A549 (cell line): ENCODE measurements around the gene NUP214. TPM values are rescaled to one million over a fixed set of nuclear protein-coding genes. Genes with fewer than 3 reads are reported as not detected.

Experiments
- ATAC-seq, 2 experiments: fragments of 200-7000 bp in 1 of 2; fragments of >200 bp in 1 of 2; cut with Nextera tagmentation in 1 of 2; cut with Tn5 transposase in 1 of 2; 3 replicates each; pipeline versions ENCODE4 v1.8.0 to v1.9.1; 2018 to 2020; ENCODE audit warnings: mild to moderate bottlenecking in 1 of 2, moderate library complexity in 1 of 2
- CTCF ChIA-PET: fragments of 300-600 bp; sonication (Branson Sonifier 250); formaldehyde crosslinking; extraction: SDS; loops from one replicate; lab custom pipeline; 2021; ENCODE audit warnings: antibody characterized with exemption, inconsistent platforms; lab: Yijun Ruan, JAX
- POLR2A ChIA-PET: fragments of 350-600 bp; formaldehyde crosslinking; extraction: SDS; loops from one replicate; lab custom pipeline; 2021; ENCODE audit warnings: antibody characterized with exemption, inconsistent platforms; lab: Yijun Ruan, JAX
- DNase-seq, 2 experiments: peaks; one replicate each; pipeline versions ENCODE4 v3.0.0 to v3.0.0-alpha.2; 2011 to 2016; ENCODE audit warnings: low read depth in 1 of 2, low spot score in 1 of 2
- FAIRE-seq: peaks from 2 replicates; lab custom pipeline; 2011; peaks lifted over from hg19 to GRCh38; lab: Jason Lieb, UNC
- H3K27ac ChIP-seq, 2 experiments: fragments of >200 bp; sonication (Bioruptor Twin); formaldehyde crosslinking; 3 replicates each; pipeline ENCODE4 v1.5.1; 2016 to 2017
- H3K4me1 ChIP-seq: fragments of >200 bp; sonication (Bioruptor Twin); formaldehyde crosslinking; 3 replicates; pipeline ENCODE4 v1.6.1; 2016
- H3K4me2 ChIP-seq: fragments of >200 bp; sonication (Bioruptor Twin); formaldehyde crosslinking; 3 replicates; pipeline ENCODE4 v1.6.1; 2016
- H3K4me3 ChIP-seq: fragments of >200 bp; sonication (Bioruptor Twin); formaldehyde crosslinking; 3 replicates; pipeline ENCODE4 v1.5.1; 2016
- H3K9me3 ChIP-seq: fragments of >200 bp; sonication (Bioruptor Twin); formaldehyde crosslinking; 3 replicates; pipeline ENCODE4 v1.6.1; 2016
- ATOH8 ChIP-seq: fragments of 250-450 bp; sonication (Bioruptor Pico); IDR thresholded peaks from 2 replicates; pipeline ENCODE4 v1.5.0; 2020; ENCODE audit warnings: low read depth, mild to moderate bottlenecking, moderate library complexity
- BCL3 ChIP-seq: fragments of >200 bp; sonication (Bioruptor Twin); formaldehyde crosslinking; IDR thresholded peaks from 3 replicates; pipeline ENCODE4 v1.6.1; 2016
- CBX2 ChIP-seq: fragments of 200-600 bp; sonication (generic); IDR thresholded peaks from 2 replicates; pipeline ENCODE4 v1.6.1; 2016; ENCODE audit warnings: low read depth, mild to moderate bottlenecking, borderline replicate concordance
- CEBPB ChIP-seq, 2 experiments: fragments of >200 bp in 1 of 2; sonication (Bioruptor Twin) in 1 of 2; formaldehyde crosslinking in 1 of 2; IDR thresholded peaks; 2 replicates each; pipeline ENCODE4 v1.6.1; 2012 to 2016
- CHD4 ChIP-seq: fragments of 200-600 bp; sonication (generic); IDR thresholded peaks from 2 replicates; pipeline ENCODE4 v1.6.1; 2016; ENCODE audit warnings: antibody characterized with exemption, mild to moderate bottlenecking, borderline replicate concordance
- EHF ChIP-seq: fragments of 250-450 bp; sonication (Bioruptor Pico); IDR thresholded peaks from 2 replicates; pipeline ENCODE4 v1.5.0; 2020; ENCODE audit warnings: mild to moderate bottlenecking
- EHMT2 ChIP-seq: fragments of 200-600 bp; sonication (generic); IDR thresholded peaks from 2 replicates; pipeline ENCODE4 v1.6.1; 2016; ENCODE audit warnings: antibody characterized with exemption, low read depth, mild to moderate bottlenecking, moderate library complexity
- ELK1 ChIP-seq: fragments of 150-350 bp; IDR thresholded peaks from 2 replicates; pipeline ENCODE4 v1.6.1; 2014; ENCODE audit warnings: low read depth, mild to moderate bottlenecking, low read length
- GATA3 ChIP-seq: IDR thresholded peaks from 2 replicates; pipeline ENCODE4 v1.6.1; 2012; ENCODE audit warnings: borderline replicate concordance
- HOXA7 ChIP-seq: fragments of 250-450 bp; sonication (Bioruptor Pico); IDR thresholded peaks from 2 replicates; pipeline ENCODE4 v1.5.0; 2020; ENCODE audit warnings: mild to moderate bottlenecking, moderate library complexity
- HOXB13 ChIP-seq: fragments of 250-450 bp; sonication (Bioruptor Pico); IDR thresholded peaks from 2 replicates; pipeline ENCODE4 v1.5.0; 2020; ENCODE audit warnings: low read depth, mild to moderate bottlenecking, moderate library complexity
- HOXB5 ChIP-seq: fragments of 250-450 bp; sonication (Bioruptor Pico); IDR thresholded peaks from 2 replicates; pipeline ENCODE4 v1.5.0; 2020; ENCODE audit warnings: mild to moderate bottlenecking, moderate library complexity
- KDM5A ChIP-seq: fragments of 200-600 bp; sonication (generic); IDR thresholded peaks from 2 replicates; pipeline ENCODE4 v1.6.1; 2016; ENCODE audit warnings: antibody characterized with exemption, mild to moderate bottlenecking
- MAX ChIP-seq: IDR thresholded peaks from 2 replicates; pipeline ENCODE4 v1.6.1; 2012
- NPAS2 ChIP-seq: fragments of 250-450 bp; sonication (Bioruptor Pico); IDR thresholded peaks from 2 replicates; pipeline ENCODE4 v1.8.0; 2022; ENCODE audit warnings: mild to moderate bottlenecking, moderate library complexity, borderline replicate concordance
- POLR2A ChIP-seq: IDR thresholded peaks from 2 replicates; pipeline ENCODE4 v1.6.1; 2012; ENCODE audit warnings: mild to moderate bottlenecking, low read length
- REST ChIP-seq: fragments of 200-600 bp; sonication (generic); IDR thresholded peaks from 2 replicates; pipeline ENCODE4 v1.6.1; 2016; ENCODE audit warnings: antibody characterized with exemption, mild to moderate bottlenecking, moderate library complexity
- SREBF2 ChIP-seq: fragments of 450-650 bp; IDR thresholded peaks from 2 replicates; pipeline ENCODE4 v1.6.1; 2014; ENCODE audit warnings: mild to moderate bottlenecking, moderate library complexity
- USF2 ChIP-seq: fragments of 450-650 bp; IDR thresholded peaks from 2 replicates; pipeline ENCODE4 v1.6.1; 2014; ENCODE audit warnings: antibody characterized with exemption
- ZFP36 ChIP-seq: fragments of 450-650 bp; IDR thresholded peaks from 2 replicates; pipeline ENCODE4 v1.6.1; 2014; ENCODE audit warnings: borderline replicate concordance; ENCODE audit not compliant: partially characterized antibody
- WGBS: methylation state at CpG from one replicate; pipeline ENCODE4 v1.1.6; 2017; ENCODE audit errors: missing lambda C conversion rate; 5-methylcytosine and 5-hydroxymethylcytosine counted together
- polyA plus RNA-seq, 4 experiments: library from polyadenylated mRNA; depleted of rRNA in 3 of 4; stranded (reverse); fragments of >200 nt; fragmentation: RNase III in 1 of 4; extraction: RNeasy Plus Mini Kit Qiagen cat#74134 plus additional on column Dnase treatment in 1 of 4; gene quantifications; 2 replicates in 3 of 4; 3 replicates in 1 of 4; pipeline ENCODE4 v1.2.3, GENCODE V29; 2011 to 2017

NUP214 gene
- polyA plus RNA-seq, 2 of the 4 experiments (the other 2 are of a cell fraction) = 14.4 to 18.5 TPM

GRCh38 chr9:131169563-131170240 is 44.3 kb downstream of the NUP214 start:
- ChIA-PET CTCF (interaction anchor here (0.7 to 7.6 kb wide), 3 partner anchors 8 to 709 kb away, joined by 3 to 64 read pairs (median 21); no protein-coding TSS in a partner anchor), POLR2A (no interaction called here)

GRCh38 chr9:131173995-131174394 is 48.6 kb downstream of the NUP214 start:
- TF ChIP-seq REST = no peak
- TF ChIP-seq, all 56 proteins: peak for 0
- Histone ChIP-seq H3K4me2 (no peak overlapping the region), H3K4me3 (no peak overlapping the region), H3K27ac (no peak overlapping the region), H3K9me3 (no peaks in the 10 kb centered on the region), H3K4me1 (no peaks in the 10 kb centered on the region)
- ChIA-PET CTCF (interaction anchor here (1.4 kb wide), 1 partner anchor 162 kb away, joined by 8 read pairs; no protein-coding TSS in a partner anchor), POLR2A (no interaction called here)
- 97% methylated on average over 10 of the region's 10 CpGs for WGBS
- DNase-seq = no peak
- no peak for FAIRE-seq
- no peak for ATAC-seq

More at GRCh38 chr9:131169563-131170240, 44.3 kb downstream of the NUP214 start:
- TF ChIP-seq USF2 (no peak), CEBPB (IDR thresholded peaks at IDR 0.05) (no peak), MAX (no peak), HOXB13 (CRISPR knock-in tag) (no peak), KDM5A (no peak), EHMT2 (no peak), SREBF2 (no peak), HOXB5 (CRISPR knock-in tag) (no peak), BCL3 (no peak), POLR2A (no peak), EHF (CRISPR knock-in tag) (no peak), CHD4 (no peak), GATA3 (no peak), ATOH8 (CRISPR knock-in tag) (no peak), ZFP36 (no peak), HOXA7 (CRISPR knock-in tag) (no peak), ELK1 (no peak), CBX2 (no peak), NPAS2 (CRISPR knock-in tag) (no peak)
- 87% methylated on average over 7 of the region's 7 CpGs for WGBS
- no peaks in the 10 kb centered on the region for H3K4me1 ChIP-seq
- no peak overlapping the region for H3K27ac ChIP-seq
- H3K9me3 ChIP-seq = no peaks in the 10 kb centered on the region
- no peak for FAIRE-seq
- DNase-seq = no peak
- ATAC-seq = no peak
- H3K4me2 ChIP-seq = no peak overlapping the region
- H3K4me3 ChIP-seq = no peak overlapping the region
